ENCODE data around the gene PHPT1. TPM values are rescaled to one million over a fixed set of nuclear protein-coding genes. Genes with fewer than 3 reads are reported as not detected.

PHPT1 gene
- total RNA-seq, 1 experiment from 2014 or later: 161 TPM

GRCh38 chr9:136847826-136848392 is 1.3 kb upstream of the PHPT1 start:
- no CpG with 5 or more reads among the region's 48 CpGs for WGBS (ENCODE audit: extremely low coverage, insufficient read length, low lambda C conversion rate)
- no peak overlapping the region for H2BK5ac ChIP-seq (ENCODE audit: insufficient read length, low read length)
- H2AFZ ChIP-seq (ENCODE audit: low read length): no peak overlapping the region

More at GRCh38 chr9:136847826-136848392, 1.3 kb upstream of the PHPT1 start:
- Histone ChIP-seq H3K27me3 (ENCODE audit: insufficient read depth, low read length) (no peaks in the 10 kb centered on the region), H3K27ac (ENCODE audit: insufficient read length, low read depth, low read length) (no peak overlapping the region), H3K79me2 (ENCODE audit: insufficient read depth, low read length) (no peaks in the 10 kb centered on the region), H4K20me1 (ENCODE audit: control insufficient read depth, insufficient read depth, insufficient read length) (no peaks in the 10 kb centered on the region), H2AK5ac (ENCODE audit: insufficient read length, low read length) (no peak overlapping the region), H3K9me3 (ENCODE audit: control insufficient read depth, low read depth, low read length) (no peaks in the 10 kb centered on the region), H3K4me2 (ENCODE audit: insufficient read depth, insufficient read length, low read length) (peak overlapping the region; percentile 78), H3K9ac (ENCODE audit: extremely low read depth, insufficient read length, low read length) (peak overlapping the region; percentile 49), H2BK120ac (ENCODE audit: low read depth, low read length, poor library complexity, severe bottlenecking) (no peak overlapping the region), H3T11ph (ENCODE audit: low read length) (no peak overlapping the region), H3K56ac (ENCODE audit: insufficient read length, low read depth, low read length) (no peak overlapping the region), H4K5ac (ENCODE audit: insufficient read length, low read depth, low read length) (no peak overlapping the region), H2BK20ac (ENCODE audit: low read depth, low read length, poor library complexity, severe bottlenecking) (no peak overlapping the region), H4K91ac (ENCODE audit: insufficient read length, low read depth, low read length) (no peak overlapping the region), H3K79me1 (ENCODE audit: insufficient read depth, low read depth, low read length, poor library complexity, severe bottlenecking) (no peaks in the 10 kb centered on the region), H3K4ac (ENCODE audit: low read depth, low read length) (no peak overlapping the region), H3K18ac (ENCODE audit: insufficient read length, low read depth, low read length) (no peak overlapping the region), H3K23ac (ENCODE audit: insufficient read length, low read depth, low read length) (no peak overlapping the region), H4K8ac (replicated peaks; ENCODE audit: insufficient read length, low read depth, low read length) (no peak overlapping the region), H3K14ac (ENCODE audit: insufficient read depth, low read length) (peak overlapping the region; percentile 25; the same call in 1 of the 2 replicates), H2BK15ac (ENCODE audit: low read depth, low read length) (no peak overlapping the region), H2BK12ac (ENCODE audit: insufficient read length, low read depth, low read length) (no peak overlapping the region), H3K4me1 (ENCODE audit: insufficient read depth, low read length) (no peaks in the 10 kb centered on the region), H3K23me2 (ENCODE audit: insufficient read length, low read depth, low read length, poor library complexity, severe bottlenecking) (peaks cover 8% of the 10 kb centered on the region)
- peaks cover 2 to 9% of the 10 kb centered on the region in 2 experiments; a peak in 3 of 4 replicates for H3K4me1 Mint-ChIP-seq
- H3K9me3 Mint-ChIP-seq: no peaks in the 10 kb centered on the region
- peak overlapping the region; percentile 91 to 93 for H3K4me3 Mint-ChIP-seq
- peaks cover 0 to 12% (median 10%) of the 10 kb centered on the region in 3 experiments; a peak in 4 of 7 replicates for H3K36me3 Mint-ChIP-seq (ENCODE audit: insufficient read depth in 1 of 3, low read depth in 3 of 3)
- TF ChIP-seq, protein P1, sequence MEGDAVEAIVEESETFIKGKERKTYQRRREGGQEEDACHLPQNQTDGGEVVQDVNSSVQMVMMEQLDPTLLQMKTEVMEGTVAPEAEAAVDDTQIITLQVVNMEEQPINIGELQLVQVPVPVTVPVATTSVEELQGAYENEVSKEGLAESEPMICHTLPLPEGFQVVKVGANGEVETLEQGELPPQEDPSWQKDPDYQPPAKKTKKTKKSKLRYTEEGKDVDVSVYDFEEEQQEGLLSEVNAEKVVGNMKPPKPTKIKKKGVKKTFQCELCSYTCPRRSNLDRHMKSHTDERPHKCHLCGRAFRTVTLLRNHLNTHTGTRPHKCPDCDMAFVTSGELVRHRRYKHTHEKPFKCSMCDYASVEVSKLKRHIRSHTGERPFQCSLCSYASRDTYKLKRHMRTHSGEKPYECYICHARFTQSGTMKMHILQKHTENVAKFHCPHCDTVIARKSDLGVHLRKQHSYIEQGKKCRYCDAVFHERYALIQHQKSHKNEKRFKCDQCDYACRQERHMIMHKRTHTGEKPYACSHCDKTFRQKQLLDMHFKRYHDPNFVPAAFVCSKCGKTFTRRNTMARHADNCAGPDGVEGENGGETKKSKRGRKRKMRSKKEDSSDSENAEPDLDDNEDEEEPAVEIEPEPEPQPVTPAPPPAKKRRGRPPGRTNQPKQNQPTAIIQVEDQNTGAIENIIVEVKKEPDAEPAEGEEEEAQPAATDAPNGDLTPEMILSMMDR (conservative IDR thresholded peaks at IDR 0.05): no peak
- peak; percentile 84 for DNase-seq
- peaks cover 2% of the 10 kb centered on the region for H3K27me3 Mint-ChIP-seq (ENCODE audit: low read depth)
- H3K27ac Mint-ChIP-seq: peak overlapping the region in 2 of 3 experiments; percentile 83 to 94; a peak in 4 of 7 replicates
